Measurements from ENCODE around the gene OSBPL2.
A peak's percentile ranks its signal among the peaks of the same experiment; 100 is the strongest.

The OSBPL2 gene

GRCh38 chr20:62294516-62294915 lies 56.2 kb downstream of the OSBPL2 start:
- no peak overlapping the region for H4K91ac ChIP-seq (ENCODE audit: low read depth, low read length)
- no CpG with 5 or more reads among the region's 17 CpGs for WGBS (ENCODE audit: extremely low coverage, insufficient coverage, insufficient read length)
- H3K9me3 ChIP-seq (ENCODE audit: insufficient read depth, low read depth, low read length): peaks cover 7% of the 10 kb centered on the region
- H3K79me2 ChIP-seq (ENCODE audit: control insufficient read depth, insufficient read depth, low read length, poor library complexity): no peaks in the 10 kb centered on the region
- H2BK12ac ChIP-seq (ENCODE audit: low read length): no peak overlapping the region
- no peak overlapping the region for H3K9ac ChIP-seq (ENCODE audit: low read length)
- no peak overlapping the region for H3K23ac ChIP-seq (ENCODE audit: low read length)
- peaks cover 6 to 10% of the 10 kb centered on the region in 2 experiments for H3K4me1 ChIP-seq (ENCODE audit: control insufficient read depth in 1 of 2, insufficient read depth in 2 of 2, low read length in 2 of 2)
- no peak overlapping the region for H3K18ac ChIP-seq (ENCODE audit: low read length)
- H4K12ac ChIP-seq (ENCODE audit: low read depth, low read length): no peak overlapping the region
- no peak overlapping the region for H2AK5ac ChIP-seq (ENCODE audit: low read length)
- H2BK5ac ChIP-seq (ENCODE audit: low read depth, low read length, poor library complexity): no peak overlapping the region
- H3K27me3 ChIP-seq (ENCODE audit: insufficient read depth, low read length): no peaks in the 10 kb centered on the region
- no peak overlapping the region for H2BK120ac ChIP-seq (ENCODE audit: insufficient read depth, low read length, poor library complexity)
- DNase-seq: no peak
- H3K79me1 ChIP-seq (ENCODE audit: low read length): no peaks in the 10 kb centered on the region
- peaks cover 50 to 54% of the 10 kb centered on the region in 2 experiments for H3K36me3 ChIP-seq (ENCODE audit: control insufficient read depth in 1 of 2, insufficient read depth in 2 of 2, low read length in 2 of 2)
- no peak overlapping the region for H4K8ac ChIP-seq (ENCODE audit: low read depth, low read length)
- H3K4me3 ChIP-seq (ENCODE audit: low read depth, low read length): no peak overlapping the region
- H3K4me2 ChIP-seq (ENCODE audit: low read length): no peak overlapping the region
- H3K4ac ChIP-seq (ENCODE audit: low read depth, low read length): no peak overlapping the region
- H3K14ac ChIP-seq (ENCODE audit: low read length): no peak overlapping the region
- no peak overlapping the region for H2AFZ ChIP-seq (ENCODE audit: insufficient read depth, low read length, poor library complexity)
- H3K27ac ChIP-seq (ENCODE audit: low read depth, low read length): no peak overlapping the region

GRCh38 chr20:62296724-62297448 lies 58.6 kb downstream of the OSBPL2 start:
- Histone ChIP-seq H2BK5ac (ENCODE audit: low read depth, low read length, poor library complexity) (no peak overlapping the region), H2BK12ac (ENCODE audit: low read length) (no peak overlapping the region), H3K9me3 (ENCODE audit: insufficient read depth, low read depth, low read length) (peaks cover 7% of the 10 kb centered on the region), H3K14ac (ENCODE audit: low read length) (no peak overlapping the region), H3K4ac (ENCODE audit: low read depth, low read length) (no peak overlapping the region), H2AK5ac (ENCODE audit: low read length) (no peak overlapping the region), H4K12ac (ENCODE audit: low read depth, low read length) (no peak overlapping the region), H3K4me1 (ENCODE audit: control insufficient read depth in 1 of 2, insufficient read depth in 2 of 2, low read length in 2 of 2) (peaks cover 8 to 10% of the 10 kb centered on the region in 2 experiments), H3K4me3 (ENCODE audit: low read depth, low read length) (no peak overlapping the region), H3K27ac (ENCODE audit: low read depth, low read length) (no peak overlapping the region), H4K91ac (ENCODE audit: low read depth, low read length) (no peak overlapping the region), H3K18ac (ENCODE audit: low read length) (no peak overlapping the region), H3K79me1 (ENCODE audit: low read length) (peaks cover under 1% of the 10 kb centered on the region), H3K9ac (ENCODE audit: low read length) (no peak overlapping the region), H3K79me2 (ENCODE audit: control insufficient read depth, insufficient read depth, low read length, poor library complexity) (no peaks in the 10 kb centered on the region), H3K4me2 (ENCODE audit: low read length) (no peak overlapping the region), H2BK120ac (ENCODE audit: insufficient read depth, low read length, poor library complexity) (no peak overlapping the region), H2AFZ (ENCODE audit: insufficient read depth, low read length, poor library complexity) (no peak overlapping the region), H3K27me3 (ENCODE audit: insufficient read depth, low read length) (no peaks in the 10 kb centered on the region), H3K36me3 (ENCODE audit: control insufficient read depth in 1 of 2, insufficient read depth in 2 of 2, low read length in 2 of 2) (peaks cover 34 to 40% of the 10 kb centered on the region in 2 experiments), H4K8ac (ENCODE audit: low read depth, low read length) (no peak overlapping the region), H3K23ac (ENCODE audit: low read length) (peak overlapping the region; percentile 77)
- WGBS (ENCODE audit: extremely low coverage, insufficient coverage, insufficient read length): no CpG with 5 or more reads among the region's 30 CpGs
- no peak for DNase-seq

GRCh38 chr20:62297449-62298227 lies 59.3 kb downstream of the OSBPL2 start:
- no peak overlapping the region for H3K4me2 ChIP-seq (ENCODE audit: low read length)

GRCh38 chr20:62298577-62299249 lies 60.4 kb downstream of the OSBPL2 start:
- WGBS (ENCODE audit: extremely low coverage, insufficient coverage, insufficient read length): no CpG with 5 or more reads among the region's 33 CpGs
- Histone ChIP-seq H3K79me1 (ENCODE audit: low read length) (peaks cover 11% of the 10 kb centered on the region), H3K4me3 (ENCODE audit: low read depth, low read length) (no peak overlapping the region), H2BK12ac (ENCODE audit: low read length) (no peak overlapping the region), H2AK5ac (ENCODE audit: low read length) (no peak overlapping the region), H4K91ac (ENCODE audit: low read depth, low read length) (no peak overlapping the region), H3K4me1 (ENCODE audit: control insufficient read depth in 1 of 2, insufficient read depth in 2 of 2, low read length in 2 of 2) (peaks cover 8 to 11% of the 10 kb centered on the region in 2 experiments), H3K9ac (ENCODE audit: low read length) (no peak overlapping the region), H3K9me3 (ENCODE audit: insufficient read depth, low read depth, low read length) (peaks cover 7% of the 10 kb centered on the region), H3K27me3 (ENCODE audit: insufficient read depth, low read length) (no peaks in the 10 kb centered on the region), H2BK120ac (ENCODE audit: insufficient read depth, low read length, poor library complexity) (no peak overlapping the region), H3K79me2 (ENCODE audit: control insufficient read depth, insufficient read depth, low read length, poor library complexity) (peaks cover 9% of the 10 kb centered on the region), H3K23ac (ENCODE audit: low read length) (no peak overlapping the region), H3K4me2 (ENCODE audit: low read length) (no peak overlapping the region), H3K14ac (ENCODE audit: low read length) (no peak overlapping the region), H2BK5ac (ENCODE audit: low read depth, low read length, poor library complexity) (no peak overlapping the region), H2AFZ (ENCODE audit: insufficient read depth, low read length, poor library complexity) (no peak overlapping the region), H4K8ac (ENCODE audit: low read depth, low read length) (no peak overlapping the region), H3K18ac (ENCODE audit: low read length) (no peak overlapping the region), H4K12ac (ENCODE audit: low read depth, low read length) (no peak overlapping the region), H3K27ac (ENCODE audit: low read depth, low read length) (no peak overlapping the region), H3K36me3 (ENCODE audit: control insufficient read depth in 1 of 2, insufficient read depth in 2 of 2, low read length in 2 of 2) (peaks cover 24 to 31% of the 10 kb centered on the region in 2 experiments), H3K4ac (ENCODE audit: low read depth, low read length) (no peak overlapping the region)
- DNase-seq: no peak

More at GRCh38 chr20:62297449-62298227, 59.3 kb downstream of the OSBPL2 start:
- Histone ChIP-seq H4K8ac (ENCODE audit: low read depth, low read length) (no peak overlapping the region), H2AFZ (ENCODE audit: insufficient read depth, low read length, poor library complexity) (no peak overlapping the region), H2BK12ac (ENCODE audit: low read length) (no peak overlapping the region), H3K18ac (ENCODE audit: low read length) (no peak overlapping the region), H3K4ac (ENCODE audit: low read depth, low read length) (no peak overlapping the region), H2AK5ac (ENCODE audit: low read length) (no peak overlapping the region), H3K9me3 (ENCODE audit: insufficient read depth, low read depth, low read length) (peaks cover 7% of the 10 kb centered on the region), H4K91ac (ENCODE audit: low read depth, low read length) (no peak overlapping the region), H3K36me3 (ENCODE audit: control insufficient read depth in 1 of 2, insufficient read depth in 2 of 2, low read length in 2 of 2) (peaks cover 29 to 36% of the 10 kb centered on the region in 2 experiments), H3K9ac (ENCODE audit: low read length) (no peak overlapping the region), H3K27ac (ENCODE audit: low read depth, low read length) (no peak overlapping the region), H2BK120ac (ENCODE audit: insufficient read depth, low read length, poor library complexity) (no peak overlapping the region), H3K79me1 (ENCODE audit: low read length) (peaks cover 6% of the 10 kb centered on the region), H3K14ac (ENCODE audit: low read length) (no peak overlapping the region), H3K4me3 (ENCODE audit: low read depth, low read length) (no peak overlapping the region), H2BK5ac (ENCODE audit: low read depth, low read length, poor library complexity) (no peak overlapping the region), H3K4me1 (ENCODE audit: control insufficient read depth in 1 of 2, insufficient read depth in 2 of 2, low read length in 2 of 2) (peaks cover 8 to 10% of the 10 kb centered on the region in 2 experiments), H3K23ac (ENCODE audit: low read length) (no peak overlapping the region), H3K27me3 (ENCODE audit: insufficient read depth, low read length) (no peaks in the 10 kb centered on the region), H4K12ac (ENCODE audit: low read depth, low read length) (no peak overlapping the region), H3K79me2 (ENCODE audit: control insufficient read depth, insufficient read depth, low read length, poor library complexity) (peaks cover 2% of the 10 kb centered on the region)
- no peak for DNase-seq
- no CpG with 5 or more reads among the region's 29 CpGs for WGBS (ENCODE audit: extremely low coverage, insufficient coverage, insufficient read length)

All from trophoblast cell (in vitro differentiated cells and primary cell).